OCI-LY7 (cell line): ENCODE measurements around the gene CAV3. TPM values are rescaled to one million over a fixed set of nuclear protein-coding genes. Genes with fewer than 3 reads are reported as not detected.

Source experiments
- BruUV-seq: library from RNA; stranded (reverse); fragments of 400-500 nt; replicated peaks from 2 replicates; lab custom pipeline; 2021; lab: Mats Ljungman, UMichigan
- CTCF ChIA-PET: fragments of 300-600 bp; sonication (Branson Sonifier 250); formaldehyde crosslinking; loops from one replicate; lab custom pipeline; 2022; ENCODE audit warnings: antibody characterized with exemption; ENCODE audit not compliant: unreplicated experiment; lab: Charles Lee
- POLR2A ChIA-PET: fragments of 300-600 bp; sonication (Branson Sonifier 250); formaldehyde crosslinking; loops from one replicate; lab custom pipeline; 2022; ENCODE audit warnings: antibody characterized with exemption; lab: Charles Lee
- DNase-seq: peaks from one replicate; pipeline ENCODE4 v3.0.0-alpha.2; 2015; ENCODE audit warnings: low spot score
- H2AFZ ChIP-seq: fragments of 200-600 bp; sonication (generic), shearing (Covaris generic); 2 replicates; pipeline ENCODE4 v1.6.1; 2014; ENCODE audit warnings: mild to moderate bottlenecking, antibody characterized with exemption, low read length, moderate library complexity
- H3K27ac ChIP-seq: fragments of 200-600 bp; sonication (generic); 2 replicates; pipeline ENCODE4 v1.5.1; 2014; ENCODE audit warnings: mixed run types, low read depth, mild to moderate bottlenecking, moderate library complexity, low read length, inconsistent platforms; ENCODE audit not compliant: poor library complexity, severe bottlenecking
- H3K36me3 ChIP-seq: fragments of 200-600 bp; sonication (generic); 2 replicates; pipeline ENCODE4 v1.6.1; 2014; ENCODE audit warnings: mild to moderate bottlenecking, antibody characterized with exemption, low read length, moderate library complexity, mixed read lengths; ENCODE audit not compliant: insufficient read depth
- H3K4me1 ChIP-seq: fragments of 200-600 bp; sonication (generic); 2 replicates; pipeline ENCODE4 v1.5.1; 2014; ENCODE audit warnings: mild to moderate bottlenecking, low read length; ENCODE audit not compliant: insufficient read depth, poor library complexity, severe bottlenecking
- H3K4me2 ChIP-seq: fragments of 200-600 bp; sonication (generic); 2 replicates; pipeline ENCODE4 v1.6.1; 2014; ENCODE audit warnings: mild to moderate bottlenecking, low read length
- H3K4me3 ChIP-seq: fragments of 200-600 bp; sonication (generic); 2 replicates; pipeline ENCODE4 v1.5.1; 2014; ENCODE audit warnings: mild to moderate bottlenecking, low read depth, low read length; ENCODE audit not compliant: poor library complexity, severe bottlenecking
- H3K79me2 ChIP-seq: fragments of 200-600 bp; sonication (generic); 2 replicates; pipeline ENCODE4 v1.6.1; 2016; ENCODE audit warnings: low read depth, mild to moderate bottlenecking, low read length, moderate library complexity, mixed read lengths; ENCODE audit not compliant: insufficient read depth
- H3K9me2 ChIP-seq: fragments of 200-600 bp; sonication (generic); 2 replicates; pipeline ENCODE4 v1.6.1; 2016; ENCODE audit warnings: mild to moderate bottlenecking, low read length, mixed read lengths; ENCODE audit not compliant: insufficient read depth
- H3K9me3 ChIP-seq: fragments of 200-600 bp; sonication (generic); 2 replicates; pipeline ENCODE4 v1.6.1; 2014; ENCODE audit warnings: mild to moderate bottlenecking, mixed run types, low read length, mixed read lengths
- H4K20me1 ChIP-seq: fragments of 200-600 bp; sonication (generic); 2 replicates; pipeline ENCODE4 v1.6.1; 2014; ENCODE audit warnings: mild to moderate bottlenecking, antibody characterized with exemption, low read length, moderate library complexity, mixed read lengths; ENCODE audit not compliant: insufficient read depth
- CTCF ChIP-seq: fragments of 200-600 bp; sonication (generic); conservative IDR thresholded peaks from 2 replicates; pipeline ENCODE4 v1.5.1; 2014; ENCODE audit warnings: mild to moderate bottlenecking, antibody characterized with exemption, low read length, moderate library complexity, mixed read lengths
- EZH2phosphoT487 ChIP-seq: fragments of 200-600 bp; sonication (generic); IDR thresholded peaks from 2 replicates; pipeline ENCODE4 v1.6.1; 2018; ENCODE audit warnings: low read depth, borderline replicate concordance, mild to moderate bottlenecking, mixed run types, antibody characterized with exemption, low read length, moderate library complexity, mixed read lengths
- intact Hi-C: fragments of 100-400 bp; cut with micrococcal nuclease; formaldehyde crosslinking; loops from one replicate; pipeline ENCODE4 v1.10.0; 2022; ENCODE audit not compliant: unreplicated experiment
- total RNA-seq, 2 experiments: library from RNA; depleted of rRNA in 1 of 2; stranded (reverse); fragments of >200 nt in 1 of 2; shearing (Covaris generic) in 1 of 2; gene quantifications; 2 replicates each; pipeline ENCODE4 v1.2.3, GENCODE V29; 2014 to 2022

The CAV3 gene
- total RNA-seq, 2 experiments from 2014 or later: not detected

- Histone ChIP-seq H3K4me3 (no peak overlapping the region), H3K4me1 (no peaks in the 10 kb centered on the region), H3K79me2 (no peaks in the 10 kb centered on the region), H4K20me1 (no peaks in the 10 kb centered on the region), H3K27ac (no peak overlapping the region), H3K9me2 (no peaks in the 10 kb centered on the region), H3K4me2 (no peak overlapping the region), H3K36me3 (no peaks in the 10 kb centered on the region), H2AFZ (no peak overlapping the region), H3K9me3 (no peaks in the 10 kb centered on the region)
- ChIA-PET CTCF (no interaction called here), POLR2A (no interaction called here)
- intact Hi-C loops: no loop called here
- DNase-seq: no peak
- TF ChIP-seq CTCF: no peak
- no peak for TF ChIP-seq EZH2phosphoT487
- no TSS peak for BruUV-seq
Observed at GRCh38 chr3:8743021-8743601, 9.5 kb downstream of the CAV3 start.

- ChIA-PET CTCF (no interaction called here), POLR2A (no interaction called here)
- H3K36me3 ChIP-seq: no peaks in the 10 kb centered on the region
- no TSS peak for BruUV-seq
- TF ChIP-seq CTCF: no peak
- no peak for TF ChIP-seq EZH2phosphoT487
- H4K20me1 ChIP-seq: no peaks in the 10 kb centered on the region
- H3K79me2 ChIP-seq: no peaks in the 10 kb centered on the region
- no peaks in the 10 kb centered on the region for H3K9me2 ChIP-seq
- no peak overlapping the region for H2AFZ ChIP-seq
- intact Hi-C loops: no loop called here
- no peak overlapping the region for H3K4me3 ChIP-seq
- H3K27ac ChIP-seq: no peak overlapping the region
- no peaks in the 10 kb centered on the region for H3K4me1 ChIP-seq
- no peaks in the 10 kb centered on the region for H3K9me3 ChIP-seq
- DNase-seq: no peak
- H3K4me2 ChIP-seq: no peak overlapping the region
Observed at GRCh38 chr3:8743911-8744310, 10.3 kb downstream of the CAV3 start.

GRCh38 chr3:8745619-8746370 is 12.2 kb downstream of the CAV3 start:
- ChIA-PET CTCF (no interaction called here), POLR2A (interaction anchor here (0.6 kb wide), 2 partner anchors 215 to 1584 kb away, joined by 3 read pairs; no protein-coding TSS in a partner anchor)
- intact Hi-C loops: no loop called here
- Histone ChIP-seq H4K20me1 (no peaks in the 10 kb centered on the region), H3K27ac (no peak overlapping the region), H3K79me2 (no peaks in the 10 kb centered on the region), H3K36me3 (no peaks in the 10 kb centered on the region), H3K4me1 (no peaks in the 10 kb centered on the region), H2AFZ (no peak overlapping the region), H3K9me3 (no peaks in the 10 kb centered on the region), H3K9me2 (no peaks in the 10 kb centered on the region), H3K4me3 (no peak overlapping the region), H3K4me2 (no peak overlapping the region)
- DNase-seq: no peak
- TF ChIP-seq CTCF (no peak), EZH2phosphoT487 (no peak)
- BruUV-seq: no TSS peak
